Measurements from ENCODE around the gene SCO1. TPM values are rescaled to one million over a fixed set of nuclear protein-coding genes. Genes with fewer than 3 reads are reported as not detected.
"Not testable (repeated sequence)": the region's sequence is repeated elsewhere in the genome, so short reads cannot be mapped to it uniquely, and the experiment has no call there.

The SCO1 gene
- 28.1 TPM for total RNA-seq

DNA sequence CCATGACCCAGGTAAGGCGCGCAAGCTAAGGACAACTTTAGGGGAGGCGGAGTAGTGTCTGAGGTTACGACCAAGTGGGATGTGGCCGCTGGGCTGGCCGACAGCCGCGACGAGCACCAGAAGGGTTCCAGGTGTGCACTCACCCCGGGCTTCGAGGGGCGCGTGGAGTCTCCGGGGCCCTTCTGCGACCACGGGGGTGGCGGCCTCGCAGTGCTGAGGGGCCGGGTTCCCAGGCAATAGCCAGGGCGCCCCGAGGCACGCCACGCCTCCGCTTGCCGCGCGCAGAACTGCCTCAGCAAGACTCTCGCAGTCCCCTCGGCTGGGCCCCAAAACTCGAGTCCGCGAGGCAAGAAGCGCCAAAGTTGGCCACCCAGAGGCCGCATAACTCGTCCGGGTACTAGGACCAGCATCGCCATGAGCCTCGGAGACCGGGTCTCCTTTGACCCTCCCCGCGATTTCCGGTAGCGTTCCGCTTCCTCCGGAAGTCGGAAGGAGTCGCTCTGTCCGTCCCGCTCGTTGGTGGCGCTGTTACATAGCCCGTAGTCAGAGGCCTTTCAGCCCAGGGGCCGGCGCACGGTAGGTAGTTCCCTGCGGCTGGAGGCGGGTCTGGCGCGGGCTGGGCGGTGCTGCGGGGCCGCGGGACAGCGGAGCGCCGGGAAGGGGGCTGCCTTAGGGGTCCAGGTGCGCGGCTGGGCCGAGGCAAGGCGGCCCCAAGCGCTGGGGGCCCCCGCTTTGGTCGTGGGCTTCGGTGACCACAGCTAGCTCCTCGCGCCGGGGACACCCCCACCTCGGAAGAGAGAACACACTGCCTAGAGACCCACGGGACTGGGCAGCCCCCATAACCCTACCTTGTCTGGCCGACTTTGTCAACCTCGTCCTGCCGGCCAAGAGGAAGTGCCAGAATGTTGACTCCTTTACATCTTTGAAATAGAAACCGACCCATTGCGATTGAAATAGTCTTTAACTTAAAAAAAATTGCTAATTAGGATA lies at the start of gene SCO1, which contains the start of gene ADPRM:
Gene SCO1 (minus strand): TSS at position 442 of the 990 bp plus-strand sequence. CDS start 26 bp downstream, at position 416.
Gene ADPRM (plus strand): TSS at position 503 of the 990 bp plus-strand sequence. CDS start 7,333 bp downstream, outside the sequence.
- peak; percentile 98 for DNase-seq

- DNase-seq = no peak
These were observed 47.9 kb upstream of the SCO1 start for GRCh38 chr17:10745231-10745630.

GRCh38 chr17:10744501-10745000 lies 47.2 kb upstream of the SCO1 start:
- no peak for DNase-seq

DNA sequence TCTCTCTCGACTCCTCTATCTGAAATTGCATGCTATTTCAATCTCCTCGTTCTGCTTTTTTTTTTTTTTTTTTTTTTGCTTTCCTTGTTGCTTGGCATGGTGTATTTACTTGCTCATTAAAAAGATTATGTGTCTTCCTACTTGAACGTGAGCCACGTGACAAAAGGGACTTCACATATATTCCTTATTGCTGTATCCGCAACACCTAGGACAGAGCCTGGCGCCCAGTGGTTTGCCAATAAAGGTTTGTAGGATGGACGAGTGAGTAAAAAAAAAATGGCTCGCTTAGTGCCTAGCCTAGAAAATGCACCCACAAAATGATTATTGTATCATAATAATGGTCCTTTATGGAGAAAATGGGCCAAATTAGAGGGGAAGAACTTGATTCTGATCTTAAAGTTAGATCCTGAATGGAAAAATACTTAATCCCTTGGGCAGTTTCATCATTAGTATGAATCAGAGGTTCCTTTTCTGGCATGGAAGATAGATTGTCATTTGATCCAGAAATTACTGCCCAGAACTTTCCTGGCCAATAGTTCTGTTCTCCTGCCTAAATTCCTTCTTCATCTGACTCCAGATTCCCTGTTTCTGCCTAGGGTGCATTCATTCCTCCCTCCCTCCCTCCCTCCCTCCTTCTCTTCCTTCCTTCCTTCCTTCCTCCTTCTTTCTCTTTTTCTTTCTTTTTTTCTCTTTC lies 46.1 kb upstream of the SCO1 start:
- peak; percentile 18 for DNase-seq

GRCh38 chr17:10742431-10742830 lies 45.1 kb upstream of the SCO1 start:
- no peak for DNase-seq

GRCh38 chr17:10741416-10742135 lies 44.2 kb upstream of the SCO1 start:
- no peak for DNase-seq

DNA sequence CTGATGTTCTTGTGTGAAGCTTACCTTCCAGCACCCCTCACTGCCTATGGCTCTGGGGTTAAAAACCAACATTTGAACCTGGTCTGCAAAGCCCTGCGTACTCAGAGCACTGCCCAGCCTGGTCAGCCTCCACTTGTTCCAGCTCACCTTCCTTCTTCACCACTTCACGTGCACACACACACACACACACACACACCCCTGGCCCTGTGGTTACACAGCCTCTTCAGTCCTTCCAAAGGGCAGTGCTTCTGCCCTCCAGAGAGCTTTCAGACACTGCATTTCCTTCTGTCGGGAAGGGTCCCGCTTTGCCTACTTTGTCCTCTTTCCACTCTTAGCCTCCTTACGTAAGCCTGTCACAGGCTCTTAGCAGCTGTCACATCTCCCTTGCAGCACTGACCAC lies 42.1 kb upstream of the SCO1 start:
- no peak for DNase-seq

DNA sequence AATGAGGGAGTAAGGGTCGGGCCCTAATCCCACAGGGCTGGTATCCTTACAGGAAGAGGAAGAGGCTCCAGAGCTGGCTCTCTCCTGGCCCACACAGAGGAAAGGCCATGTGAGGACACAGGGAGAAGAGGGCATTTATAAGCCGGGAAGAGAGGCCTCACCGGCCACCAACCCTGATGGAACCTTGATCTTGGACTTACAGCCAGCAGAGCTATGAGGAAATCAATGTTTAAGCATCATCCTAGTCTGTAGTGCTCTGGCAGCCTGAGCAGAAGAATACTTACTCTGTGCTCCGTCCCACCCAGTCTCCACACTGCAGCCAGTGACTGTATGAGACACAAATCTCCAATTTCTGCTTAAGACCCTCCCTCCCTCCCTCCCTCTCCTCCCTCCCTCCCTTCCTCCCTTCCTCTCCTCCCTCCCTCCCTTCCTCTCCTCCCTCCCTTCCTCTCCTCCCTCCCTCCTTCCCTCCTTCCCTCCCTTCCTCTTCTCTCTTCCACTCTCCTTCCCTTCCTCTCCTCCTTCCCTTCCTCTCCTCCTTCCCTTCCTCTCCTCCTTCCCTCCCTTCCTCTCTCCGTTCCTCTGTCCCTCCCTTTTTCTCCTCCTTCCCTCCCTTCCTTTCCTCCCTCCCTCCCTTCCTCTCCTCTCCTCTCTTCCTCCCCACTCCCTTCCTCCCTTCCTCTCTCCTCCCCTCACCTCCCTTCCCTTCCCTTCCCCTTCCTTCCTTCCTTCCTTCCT lies 41.4 kb upstream of the SCO1 start:
- DNase-seq = peak; percentile 46

DNA sequence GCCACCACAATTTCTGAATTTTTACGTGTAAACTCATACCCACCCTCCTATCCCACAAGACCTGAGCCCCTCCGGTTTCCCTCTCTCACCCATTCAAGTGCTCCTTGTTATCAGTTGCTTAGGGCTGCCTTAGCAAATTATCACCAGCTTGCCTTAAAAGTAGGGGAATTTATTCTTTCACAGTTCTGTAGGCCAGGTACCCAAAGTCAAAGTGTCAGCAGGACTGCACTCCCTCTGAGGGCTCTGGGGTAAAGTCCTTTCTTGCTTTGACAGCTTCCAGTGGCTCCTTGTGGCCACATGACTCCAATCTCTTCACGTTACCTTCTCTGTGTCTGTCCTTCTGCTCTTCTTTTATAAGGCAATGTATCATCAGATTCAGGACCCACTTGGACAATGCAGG lies 40.4 kb upstream of the SCO1 start:
- no peak for DNase-seq

- DNase-seq = peak; percentile 86
These were observed 39.9 kb upstream of the SCO1 start for GRCh38 chr17:10737168-10737622.

GRCh38 chr17:10735821-10736220 lies 38.5 kb upstream of the SCO1 start:
- no peak for DNase-seq

- DNase-seq = no peak
These were observed 37.9 kb upstream of the SCO1 start for GRCh38 chr17:10735251-10735650.

GRCh38 chr17:10733666-10734065 lies 36.3 kb upstream of the SCO1 start:
- DNase-seq = no peak

DNA sequence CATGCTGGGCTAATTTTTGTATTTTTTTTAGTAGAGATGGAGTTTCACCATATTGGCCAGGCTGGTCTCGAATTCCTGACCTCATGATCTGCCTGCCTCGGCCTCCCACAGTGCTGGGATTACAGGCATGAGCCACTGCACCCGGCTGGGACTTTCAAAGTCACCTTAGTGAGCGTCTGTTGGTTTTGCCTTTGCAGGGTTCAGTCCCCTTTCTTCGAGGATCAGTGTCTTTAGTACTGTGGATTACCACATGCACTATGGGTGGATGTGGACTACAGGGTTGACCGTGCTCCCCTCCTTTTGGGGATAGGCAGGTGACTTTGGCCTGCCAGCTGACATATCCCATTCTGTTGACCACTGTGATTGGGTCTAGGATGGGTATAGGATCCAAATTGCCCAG lies 34.8 kb upstream of the SCO1 start:
- DNase-seq = not testable (repeated sequence)

- DNase-seq = no peak
These were observed 34.1 kb upstream of the SCO1 start for GRCh38 chr17:10731408-10731879.

- not testable (repeated sequence) for DNase-seq
These were observed 32.9 kb upstream of the SCO1 start for GRCh38 chr17:10730247-10730646.

GRCh38 chr17:10729334-10730193 lies 32.2 kb upstream of the SCO1 start, which contains the start of gene TMEM220:
TSS of gene TMEM220 (minus strand) at chr17:10730023. CDS start at chr17:10729851, 172 bp downstream.
- DNase-seq = peak; percentile 91

GRCh38 chr17:10728331-10728892 lies 31.1 kb upstream of the SCO1 start:
- DNase-seq = no peak

- DNase-seq = no peak
These were observed 29.9 kb upstream of the SCO1 start for GRCh38 chr17:10727192-10727591.

DNA sequence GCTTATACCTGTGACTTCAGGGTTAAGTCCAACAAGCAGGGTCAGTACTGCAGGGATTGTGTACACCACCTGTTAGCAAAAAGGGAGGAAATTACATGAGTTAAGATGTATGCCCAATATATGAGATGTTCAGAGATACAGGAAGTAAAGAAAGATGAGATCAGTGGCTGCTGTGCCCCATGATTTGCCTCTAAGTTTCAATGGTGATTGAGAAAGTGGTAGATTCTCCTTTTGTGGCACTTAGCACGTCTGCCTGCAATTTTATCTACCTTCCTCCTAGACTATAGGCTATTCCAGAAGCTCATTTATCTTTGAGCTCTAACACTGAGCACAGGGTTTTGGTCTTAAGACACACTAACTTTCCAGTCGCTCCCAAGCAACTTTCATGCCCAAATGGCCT lies 28.9 kb upstream of the SCO1 start:
- no peak for DNase-seq
